Astrocyte of the hippocampus (primary cell): Measurements from ENCODE around the gene MTRF1.

Source experiments
- DNase-seq: peaks from one replicate; pipeline ENCODE4 v3.0.0; 2011; ENCODE audit warnings: low read depth, low spot score

Gene MTRF1

GRCh38 chr13:41224113-41225110 lies 39.0 kb downstream of the MTRF1 start:
- peak; percentile 66 for DNase-seq

- peak; percentile 67 for DNase-seq
These were observed 41.0 kb downstream of the MTRF1 start for GRCh38 chr13:41222259-41222852.

- DNase-seq: peak; percentile 5
These were observed 43.0 kb downstream of the MTRF1 start for GRCh38 chr13:41220401-41220800.

- no peak for DNase-seq
These were observed 47.2 kb downstream of the MTRF1 start for GRCh38 chr13:41216160-41216559.

GRCh38 chr13:41213919-41214318 lies 49.5 kb downstream of the MTRF1 start:
- no peak for DNase-seq

- no peak for DNase-seq
These were observed 50.1 kb downstream of the MTRF1 start for GRCh38 chr13:41213316-41213715.

GRCh38 chr13:41212881-41213280 lies 50.5 kb downstream of the MTRF1 start:
- no peak for DNase-seq

- DNase-seq: no peak
These were observed 52.3 kb downstream of the MTRF1 start for GRCh38 chr13:41211062-41211461.

GRCh38 chr13:41206467-41206866 lies 56.9 kb downstream of the MTRF1 start:
- DNase-seq: no peak

- no peak for DNase-seq
These were observed 59.6 kb downstream of the MTRF1 start for GRCh38 chr13:41203810-41204209.

- DNase-seq: no peak
These were observed 63.2 kb downstream of the MTRF1 start for GRCh38 chr13:41200126-41200525.

GRCh38 chr13:41199526-41199925 lies 63.9 kb downstream of the MTRF1 start:
- no peak for DNase-seq

GRCh38 chr13:41199079-41199478 lies 64.3 kb downstream of the MTRF1 start:
- no peak for DNase-seq

- DNase-seq: no peak
These were observed 66.8 kb downstream of the MTRF1 start for GRCh38 chr13:41196620-41197019.

- DNase-seq: no peak
These were observed 67.4 kb downstream of the MTRF1 start for GRCh38 chr13:41196011-41196410.

- peak; percentile 99 for DNase-seq
These were observed 69.2 kb downstream of the MTRF1 start, which contains the start of gene KBTBD7 for GRCh38 chr13:41193919-41194824. KBTBD7 (minus strand) TSS chr13:41194569; CDS start chr13:41194257, 312 bp downstream.

GRCh38 chr13:41193469-41193868 lies 69.9 kb downstream of the MTRF1 start:
- DNase-seq: no peak

- no peak for DNase-seq
These were observed 74.8 kb downstream of the MTRF1 start for GRCh38 chr13:41188584-41188983.

- DNase-seq: no peak
These were observed 76.9 kb downstream of the MTRF1 start for GRCh38 chr13:41186481-41186880.

- DNase-seq: no peak
These were observed 81.1 kb downstream of the MTRF1 start for GRCh38 chr13:41182231-41182630.

- no peak for DNase-seq
These were observed 83.7 kb downstream of the MTRF1 start for GRCh38 chr13:41179593-41180250.
